ENCODE results near the gene ENG.
"Not testable (repeated sequence)": the region's sequence is repeated elsewhere in the genome, so short reads cannot be mapped to it uniquely, and the experiment has no call there.

- TF ChIP-seq CTCF, POLR2A (IDR thresholded peaks at IDR 0.05): not testable (repeated sequence)
These were observed 8.8 kb downstream of the ENG start for GRCh38 chr9:127845619-127846018.

All from heart left ventricle (tissue), 13 donors.